Middle frontal gyrus (tissue), 1 donor: ENCODE results near the gene CDC42SE1.

Experiments
- DNase-seq: peaks from one replicate; pipeline ENCODE4 v3.0.0-alpha.2; 2015; ENCODE audit warnings: low spot score; ENCODE audit errors: extremely low spot score

The CDC42SE1 gene

DNA sequence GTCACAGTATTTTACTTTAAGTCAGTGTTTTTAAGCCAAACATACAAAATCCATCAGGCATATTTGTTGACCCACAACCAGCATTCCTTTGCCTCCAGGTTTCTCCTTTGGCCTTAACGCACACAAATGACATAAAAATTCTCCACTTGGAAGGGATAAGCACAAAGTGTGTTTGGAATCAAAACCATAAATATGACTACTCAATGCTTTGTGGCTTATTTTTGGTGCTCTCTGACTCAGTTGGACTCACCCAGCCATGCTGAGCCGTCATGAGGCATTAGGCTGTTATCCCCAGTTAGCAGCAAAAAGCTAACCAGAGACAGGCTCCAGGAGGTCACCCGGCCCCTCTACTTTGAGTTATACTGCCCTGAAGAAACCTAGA, 50.2 kb downstream of the CDC42SE1 start:
- DNase-seq, result no peak

DNA sequence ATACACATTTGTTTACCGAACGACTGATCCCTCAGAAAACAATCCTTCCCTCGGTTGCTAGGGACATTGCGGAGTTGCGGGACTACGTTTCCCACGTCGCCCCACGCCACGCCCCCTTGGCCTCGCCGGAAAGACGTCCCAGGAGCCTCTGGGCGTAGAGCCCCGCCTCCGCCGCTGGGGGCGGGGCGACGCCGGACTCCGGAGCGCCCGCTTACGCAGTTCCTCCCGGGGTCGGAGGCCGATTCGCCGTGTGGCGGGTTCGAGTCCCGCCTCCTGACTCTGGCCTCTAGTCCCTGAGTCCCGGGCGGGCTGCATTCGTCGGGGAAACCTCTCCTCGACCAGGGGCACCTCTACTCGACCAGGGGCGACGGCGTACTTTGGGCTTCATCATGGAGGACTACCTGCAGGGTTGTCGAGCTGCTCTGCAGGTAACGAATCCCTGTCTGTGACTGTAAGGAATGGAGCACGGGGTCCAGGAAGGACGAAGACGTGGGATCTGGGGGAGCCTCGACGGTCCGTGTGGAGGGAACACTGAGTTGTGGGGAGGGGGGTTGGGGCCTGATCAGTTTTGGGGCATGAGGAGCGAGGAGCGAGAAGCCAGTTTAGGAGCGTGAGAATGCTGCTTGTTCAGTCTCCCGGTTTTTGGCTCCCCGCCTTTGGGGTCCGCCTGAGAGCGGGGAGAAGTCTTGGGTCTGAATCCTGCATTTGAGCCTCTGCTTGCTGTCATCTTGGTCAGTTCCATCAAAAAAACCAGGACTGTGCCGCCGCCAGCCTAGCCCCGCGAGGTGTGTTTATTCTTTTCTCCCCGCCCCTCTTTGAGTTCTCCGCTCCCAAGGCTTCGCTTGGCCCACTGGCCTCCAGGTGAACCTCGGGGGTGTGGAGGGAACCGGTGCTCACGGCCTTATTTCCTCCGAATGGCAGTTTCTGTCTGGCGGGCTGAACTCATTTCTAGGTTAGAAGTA, 50.9 kb downstream of the CDC42SE1 start, which contains the start of gene PRUNE1:
PRUNE1 (plus strand) TSS at position 206 of the 962 bp plus-strand sequence; CDS start at position 390, 184 bp downstream.
- peak; percentile 93 for DNase-seq

DNA sequence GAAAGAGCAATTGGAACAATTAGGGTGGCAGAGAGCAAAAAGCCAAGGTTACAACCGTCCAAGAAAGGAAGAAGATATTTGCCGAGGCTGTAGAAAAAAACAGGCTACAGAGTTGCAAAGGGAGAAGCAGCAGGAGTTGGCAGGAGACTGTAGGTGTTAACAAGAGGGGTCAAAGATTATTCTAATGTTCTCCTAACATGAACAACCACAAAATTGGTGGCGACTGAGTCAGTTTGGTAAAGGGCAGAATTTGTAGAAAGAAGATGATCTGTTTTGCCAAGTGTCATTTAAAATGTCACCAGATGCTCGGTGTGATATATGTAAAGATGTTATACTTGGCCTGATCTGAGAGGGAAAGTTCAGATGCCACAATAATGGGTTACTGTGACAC, 51.6 kb downstream of the CDC42SE1 start:
- no peak for DNase-seq

GRCh38 chr1:151006327-151007052, 52.9 kb downstream of the CDC42SE1 start, which contains the start of gene MINDY1:
MINDY1 (minus strand) TSS chr1:151006902; CDS start chr1:151002617, 4,285 bp downstream.
- DNase-seq, result peak; percentile 74

DNA sequence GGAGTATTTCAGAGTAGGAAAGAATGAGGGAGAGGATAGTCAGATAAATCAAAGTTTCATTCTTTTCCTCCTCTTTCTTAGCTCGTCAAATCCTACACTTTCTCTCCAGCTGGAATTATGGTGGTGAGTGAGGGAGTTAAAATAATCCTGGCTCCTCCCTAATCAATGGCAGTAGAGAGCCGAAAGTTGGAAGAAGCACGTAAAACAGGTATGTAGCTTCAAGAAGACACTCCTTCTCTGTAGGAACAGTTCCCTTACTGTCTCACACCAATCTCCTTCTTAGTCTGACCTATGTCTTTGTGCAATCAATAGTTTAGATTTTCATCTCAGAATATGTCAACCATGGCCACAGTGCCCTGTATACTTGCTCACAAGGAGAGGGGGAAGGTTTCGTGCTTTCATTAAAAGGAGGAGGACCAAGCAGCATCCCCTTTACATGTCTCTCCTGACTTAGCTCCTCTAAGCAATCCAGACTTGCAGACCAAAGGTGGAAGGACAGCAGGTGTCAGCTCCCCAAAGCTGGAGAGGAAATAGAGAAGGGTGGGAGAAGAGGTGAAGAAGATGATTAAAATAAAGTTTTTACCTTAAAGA, 53.6 kb downstream of the CDC42SE1 start:
- no peak for DNase-seq

- DNase-seq, result no peak
Observed at GRCh38 chr1:151003180-151003579, 56.2 kb downstream of the CDC42SE1 start.

DNA sequence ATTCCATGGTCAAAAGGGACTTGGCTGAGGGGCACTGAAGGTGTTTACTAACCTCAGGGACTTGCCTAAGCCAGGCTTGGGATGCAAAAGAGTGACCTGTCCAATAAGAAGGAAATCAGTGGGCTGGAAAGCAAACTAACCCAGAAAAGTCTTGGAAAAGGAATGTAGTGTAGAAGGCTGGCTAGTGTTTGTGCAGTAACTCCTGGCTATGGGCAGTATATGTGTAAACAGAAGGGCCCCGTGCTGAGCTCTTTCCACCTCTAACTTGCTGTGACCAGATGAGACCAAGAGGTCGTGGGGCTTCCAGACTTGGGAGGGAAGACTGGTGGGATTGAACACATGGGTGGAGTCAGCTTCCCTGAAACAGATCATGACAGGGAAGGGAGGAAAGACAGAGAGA, 56.8 kb downstream of the CDC42SE1 start:
- DNase-seq, result no peak

GRCh38 chr1:151002051-151002450, 57.4 kb downstream of the CDC42SE1 start:
- no peak for DNase-seq

GRCh38 chr1:151001602-151002001, 57.8 kb downstream of the CDC42SE1 start:
- no peak for DNase-seq
